K562 (cell line): Measurements from ENCODE around the gene PTPRM. TPM values are rescaled to one million over a fixed set of nuclear protein-coding genes. Genes with fewer than 3 reads are reported as not detected.

Source experiments
- ATAC-seq: fragments of 200-7000 bp; cut with Tn5 transposase; 3 replicates; pipeline ENCODE4 v1.9.1; 2020; ENCODE audit warnings: moderate library complexity
- BruUV-seq: library from RNA; stranded (reverse); fragments of 400-500 nt; replicated peaks from 2 replicates; lab custom pipeline; 2021; lab: Mats Ljungman, UMichigan
- CTCF ChIA-PET: fragments of 300-600 bp; formaldehyde crosslinking; extraction: SDS; loops from one replicate; lab custom pipeline; 2021; ENCODE audit warnings: low intra/inter-chr PET ratio; lab: Yijun Ruan, JAX
- POLR2A ChIA-PET: fragments of 300-600, 350-650 bp; sonication (Branson Sonifier 250); formaldehyde crosslinking; extraction: SDS; loops from one replicate; lab custom pipeline; 2021; ENCODE audit warnings: antibody characterized with exemption, inconsistent platforms; lab: Yijun Ruan, JAX
- DNase-seq, 4 experiments: peaks; one replicate each; pipeline versions ENCODE4 v3.0.0 to v3.0.0-alpha.2; 2011 to 2018; ENCODE audit warnings: low spot score in 3 of 4, mixed read lengths in 3 of 4; ENCODE audit errors: extremely low read depth in 1 of 4
- FAIRE-seq: peaks from 2 replicates; lab custom pipeline; 2011; peaks lifted over from hg19 to GRCh38; lab: Jason Lieb, UNC
- H2AFZ ChIP-seq: 2 replicates; pipeline ENCODE4 v1.6.0; 2011; ENCODE audit warnings: low read depth, low read length, control low read depth, inconsistent platforms
- H3K27ac ChIP-seq: fragments of 200-600 bp; 3 replicates; pipeline ENCODE4 v1.8.0; 2011; ENCODE audit warnings: low read depth, mild to moderate bottlenecking, control low read depth, inconsistent platforms, low read length, moderate library complexity, mixed read lengths; ENCODE audit errors: extremely low read depth
- H3K27me3 ChIP-seq, 2 experiments: fragments of 300-600 bp in 1 of 2; 2 replicates in 1 of 2; 3 replicates in 1 of 2; pipeline versions ENCODE4 v1.6.0 to v1.8.0; 2011; ENCODE audit warnings: inconsistent platforms in 2 of 2, low read length in 2 of 2, mild to moderate bottlenecking in 1 of 2, mixed read lengths in 1 of 2, moderate library complexity in 1 of 2; ENCODE audit not compliant: control insufficient read depth in 2 of 2, insufficient read depth in 2 of 2
- H3K36me3 ChIP-seq: fragments of 300-600 bp; 3 replicates; pipeline ENCODE4 v1.8.0; 2011; ENCODE audit warnings: mild to moderate bottlenecking, low read length, inconsistent platforms; ENCODE audit not compliant: control insufficient read depth, insufficient read depth
- H3K4me1 ChIP-seq, 2 experiments: fragments of 200-600 bp in 1 of 2; replicated peaks in 1 of 2; 2 replicates in 1 of 2; 3 replicates in 1 of 2; pipeline versions ENCODE4 v1.5.1 to v1.8.0; 2011; ENCODE audit warnings: inconsistent platforms in 2 of 2, low read length in 2 of 2, mild to moderate bottlenecking in 1 of 2, mixed read lengths in 1 of 2, moderate library complexity in 1 of 2; ENCODE audit not compliant: control insufficient read depth in 2 of 2, insufficient read depth in 2 of 2
- H3K4me2 ChIP-seq: 2 replicates; pipeline ENCODE4 v1.6.1; 2011; ENCODE audit warnings: low read length, control low read depth, inconsistent platforms, mixed read lengths; ENCODE audit not compliant: insufficient read depth
- H3K4me3 ChIP-seq: fragments of 200-600 bp; sonication (generic), shearing (Covaris generic); 2 replicates; pipeline ENCODE4 v1.5.1; 2016; ENCODE audit warnings: control low read depth, inconsistent platforms
- H3K79me2 ChIP-seq: fragments of 200-600 bp; 3 replicates; pipeline ENCODE4 v1.8.0; 2011; ENCODE audit warnings: low read length, inconsistent platforms; ENCODE audit not compliant: control insufficient read depth, insufficient read depth
- H3K9ac ChIP-seq, 2 experiments: 2 replicates each; pipeline versions ENCODE4 v1.6.0 to v1.6.1; 2011; ENCODE audit warnings: low read depth in 2 of 2, low read length in 2 of 2, control low read depth in 1 of 2, inconsistent platforms in 1 of 2, mild to moderate bottlenecking in 1 of 2, mixed read lengths in 1 of 2; ENCODE audit not compliant: insufficient read depth in 1 of 2
- H3K9me1 ChIP-seq: one replicate; pipeline ENCODE4 v1.6.0; 2011; ENCODE audit warnings: inconsistent platforms, mild to moderate bottlenecking, low read length, moderate library complexity; ENCODE audit not compliant: control insufficient read depth, insufficient read depth
- H3K9me3 ChIP-seq: replicated peaks from 2 replicates; pipeline ENCODE4 v1.5.1; 2011; ENCODE audit warnings: low read depth, low read length, inconsistent platforms; ENCODE audit not compliant: control insufficient read depth, insufficient read depth
- H4K20me1 ChIP-seq: replicated peaks from 2 replicates; pipeline ENCODE4 v1.6.1; 2011; ENCODE audit warnings: low read length, inconsistent platforms, mixed read lengths; ENCODE audit not compliant: control insufficient read depth, insufficient read depth
- PHF21A ChIP-seq: fragments of 450-650 bp; IDR thresholded peaks from 2 replicates; pipeline ENCODE4 v1.6.1; 2017; ENCODE audit warnings: low read depth, borderline replicate concordance
- STAT6 ChIP-seq: sonication (generic); formaldehyde crosslinking; IDR thresholded peaks from 2 replicates; pipeline ENCODE4 v1.8.1; 2023; ENCODE audit warnings: mild to moderate bottlenecking, missing genetic modification reagents
- TARDBP ChIP-seq: fragments of 450-650 bp; IDR thresholded peaks from 2 replicates; pipeline ENCODE4 v1.6.1; 2016
- ZNF551 ChIP-seq: fragments of 250-450 bp; sonication (Bioruptor Pico); IDR thresholded peaks from 2 replicates; pipeline ENCODE4 v1.5.0; 2021; ENCODE audit warnings: mild to moderate bottlenecking, moderate library complexity
- ZNF780A ChIP-seq: fragments of 250-450 bp; sonication (Bioruptor Pico); IDR thresholded peaks from 2 replicates; pipeline ENCODE4 v1.5.0; 2021; ENCODE audit warnings: mild to moderate bottlenecking
- ZSCAN29 ChIP-seq: fragments of 450-650 bp; IDR thresholded peaks from 2 replicates; pipeline ENCODE4 v1.6.1; 2017
- WGBS: fragments of 100-300 bp; shearing (Covaris generic); methylation state at CpG from one replicate; pipeline ENCODE4 v1.1.6; 2016; ENCODE audit warnings: low coverage, mixed read lengths; ENCODE audit not compliant: insufficient coverage; ENCODE audit errors: missing lambda C conversion rate; 5-methylcytosine and 5-hydroxymethylcytosine counted together
- in situ Hi-C: fragments of 300-500 bp; cut with MboI; formaldehyde crosslinking; loops from 4 replicates; pipeline ENCODE4 v1.15.0; 2018; ENCODE audit warnings: inconsistent platforms, mixed read lengths
- intact Hi-C: fragments of 100-400 bp; cut with micrococcal nuclease; formaldehyde crosslinking; loops from 2 replicates; pipeline ENCODE4 v1.14.2; 2022
- polyA plus RNA-seq, 8 experiments: library from polyadenylated mRNA; depleted of rRNA in 4 of 8; stranded (reverse) in 5 of 8; unstranded in 3 of 8; fragments of >200 nt; fragmentation: Nextera tagmentation in 2 of 8; fragmentation: Illumina TruSeq in 1 of 8; extraction: Ambion mirVana in 2 of 8; extraction: Trizol in 1 of 8; gene quantifications; 2 replicates each; pipeline versions ENCODE4 v1.2.1 to v1.2.3, GENCODE V29; 2011 to 2014; ENCODE audit warnings: inconsistent platforms in 1 of 8, missing spikeins in 1 of 8
- total RNA-seq, 7 experiments: library from RNA; depleted of rRNA in 6 of 7; stranded (reverse); fragments of >200 nt in 6 of 7; fragmentation: Illumina TruSeq in 2 of 7; extraction: Trizol in 2 of 7; gene quantifications; 2 replicates each; pipeline versions ENCODE4 v1.2.1 to v1.2.3, GENCODE V29; 2011 to 2021; ENCODE audit warnings: low replicate concordance in 1 of 7

PTPRM gene
- total and polyA plus RNA-seq, 9 of the 15 experiments (the other 6 are each of a cell fraction or from before 2014, with no cell fraction given) = 0.03 to 0.16 (median 0.08) TPM; not detected in 3

- Histone ChIP-seq H3K4me2 (no peak overlapping the region), H3K4me1 (no peaks in the 10 kb centered on the region), H3K79me2 (no peaks in the 10 kb centered on the region), H2AFZ (no peak overlapping the region), H3K36me3 (no peaks in the 10 kb centered on the region), H3K9ac (no peak overlapping the region), H3K9me1 (no peaks in the 10 kb centered on the region), H3K27ac (no peak overlapping the region)
- POLR2A ChIA-PET = no interaction called here
- intact Hi-C loops = no loop called here
- no TSS peak for BruUV-seq
- no peak for ATAC-seq
- no peak for DNase-seq
- no peak for FAIRE-seq
- WGBS = under 1% methylated on average over 8 of the region's 8 CpGs
- CTCF ChIA-PET = no interaction called here
- TF ChIP-seq TARDBP = no peak
- no peak for TF ChIP-seq PHF21A
- no peak for TF ChIP-seq ZNF551 (CRISPR knock-in tag)
- no peak for TF ChIP-seq ZNF780A (CRISPR knock-in tag)
- no peak for TF ChIP-seq ZSCAN29
- TF ChIP-seq, all 486 proteins: peak for 0
- no peaks in the 10 kb centered on the region for H4K20me1 ChIP-seq
- in situ Hi-C loops = no loop called here
- H3K27me3 ChIP-seq = no peaks in the 10 kb centered on the region
- H3K9me3 ChIP-seq = no peaks in the 10 kb centered on the region; the same call in 1 of the 2 replicates
- H3K4me3 ChIP-seq = no peak overlapping the region
Observed at GRCh38 chr18:7817575-7818230, 250.6 kb downstream of the PTPRM start.

GRCh38 chr18:7821784-7822183, 254.7 kb downstream of the PTPRM start:
- no peak for TF ChIP-seq STAT6 (CRISPR knock-in tag)
- Histone ChIP-seq H3K27ac (no peak overlapping the region), H3K4me2 (no peak overlapping the region), H3K9ac (no peak overlapping the region), H2AFZ (no peak overlapping the region), H3K79me2 (no peaks in the 10 kb centered on the region), H4K20me1 (no peaks in the 10 kb centered on the region), H3K4me3 (no peak overlapping the region), H3K36me3 (no peaks in the 10 kb centered on the region), H3K27me3 (no peaks in the 10 kb centered on the region), H3K4me1 (no peaks in the 10 kb centered on the region), H3K9me3 (no peaks in the 10 kb centered on the region), H3K9me1 (no peaks in the 10 kb centered on the region)
- POLR2A ChIA-PET = no interaction called here
- WGBS = 0% methylated on average over 1 of the region's 1 CpG
- ATAC-seq (no peak), FAIRE-seq (no peak), DNase-seq (no peak)
- intact Hi-C loops (no loop called here), in situ Hi-C loops (no loop called here)
- CTCF ChIA-PET = no interaction called here
- no TSS peak for BruUV-seq
